Endothelial cell of umbilical vein (primary cell): ENCODE data around the gene SERINC1. TPM values are rescaled to one million over a fixed set of nuclear protein-coding genes. Genes with fewer than 3 reads are reported as not detected.

Experiments
- BruUV-seq: library from RNA; stranded (reverse); fragments of 400-500 nt; replicated peaks from 2 replicates; lab custom pipeline; 2021; lab: Mats Ljungman, UMichigan
- CTCF ChIA-PET: fragments of 300-600, 350-600 bp; sonication (Branson Sonifier 250); formaldehyde crosslinking; loops from one replicate; lab custom pipeline; 2021; ENCODE audit warnings: antibody characterized with exemption, inconsistent platforms; lab: Charles Lee
- POLR2A ChIA-PET: fragments of 300-600, 350-600 bp; sonication (Branson Sonifier 250); formaldehyde crosslinking; loops from one replicate; lab custom pipeline; 2021; ENCODE audit warnings: antibody characterized with exemption, inconsistent platforms; lab: Charles Lee
- DNase-seq: peaks from one replicate; pipeline ENCODE4 v3.0.0-alpha.2; 2011; ENCODE audit warnings: low read depth, low spot score
- FAIRE-seq: peaks from 2 replicates; lab custom pipeline; 2011; peaks lifted over from hg19 to GRCh38; lab: Jason Lieb, UNC
- H2AFZ ChIP-seq: 2 replicates; pipeline ENCODE4 v1.6.0; 2012; ENCODE audit warnings: low read depth, low read length, control low read depth, inconsistent platforms
- H3K27ac ChIP-seq: 2 replicates; pipeline ENCODE4 v1.5.1; 2011; ENCODE audit warnings: low read depth, mild to moderate bottlenecking, control low read depth, low read length, moderate library complexity; ENCODE audit not compliant: insufficient read depth
- H3K27me3 ChIP-seq, 2 experiments: 2 replicates each; pipeline versions ENCODE4 v1.6.0 to v1.6.1; 2011; ENCODE audit warnings: low read length in 2 of 2, mixed read lengths in 1 of 2; ENCODE audit not compliant: control insufficient read depth in 2 of 2, insufficient read depth in 2 of 2
- H3K36me3 ChIP-seq, 2 experiments: 2 replicates in 1 of 2; 3 replicates in 1 of 2; pipeline ENCODE4 v1.5.1; 2011; ENCODE audit warnings: low read length in 2 of 2, mild to moderate bottlenecking in 1 of 2, moderate library complexity in 1 of 2; ENCODE audit not compliant: control insufficient read depth in 2 of 2, insufficient read depth in 2 of 2; ENCODE audit errors: extremely low read depth in 1 of 2
- H3K4me1 ChIP-seq: 3 replicates; pipeline ENCODE4 v1.5.1; 2011; ENCODE audit warnings: mild to moderate bottlenecking, low read length; ENCODE audit not compliant: control insufficient read depth, insufficient read depth; ENCODE audit errors: extremely low read depth
- H3K4me2 ChIP-seq: 2 replicates; pipeline ENCODE4 v1.6.1; 2011; ENCODE audit warnings: low read length, control low read depth, mixed read lengths; ENCODE audit not compliant: insufficient read depth
- H3K4me3 ChIP-seq, 3 experiments: fragments of 200-600 bp in 1 of 3; sonication (generic), shearing (Covaris generic) in 1 of 3; replicated peaks in 1 of 3; 2 replicates each; pipeline ENCODE4 v1.5.1; 2011 to 2016; ENCODE audit warnings: control low read depth in 3 of 3, low read length in 3 of 3, mild to moderate bottlenecking in 2 of 3, inconsistent platforms in 1 of 3, low read depth in 1 of 3, moderate library complexity in 1 of 3; ENCODE audit not compliant: insufficient read depth in 1 of 3
- H3K79me2 ChIP-seq: 2 replicates; pipeline ENCODE4 v1.6.0; 2012; ENCODE audit warnings: low read length, inconsistent platforms; ENCODE audit not compliant: control insufficient read depth, insufficient read depth
- H3K9ac ChIP-seq: replicated peaks from 2 replicates; pipeline ENCODE3; 2011; ENCODE audit warnings: low read length, control low read depth; ENCODE audit not compliant: insufficient read depth; ENCODE audit errors: extremely low read depth
- H3K9me1 ChIP-seq: replicated peaks from 3 replicates; pipeline ENCODE4 v1.6.0; 2011; ENCODE audit warnings: mild to moderate bottlenecking, low read length; ENCODE audit not compliant: control insufficient read depth, insufficient read depth; ENCODE audit errors: extremely low read depth
- H3K9me3 ChIP-seq: replicated peaks from 2 replicates; pipeline ENCODE4 v1.5.1; 2012; ENCODE audit warnings: low read length, inconsistent platforms; ENCODE audit not compliant: control insufficient read depth, insufficient read depth
- H4K20me1 ChIP-seq: replicated peaks from 2 replicates; pipeline ENCODE3; 2011; ENCODE audit warnings: mild to moderate bottlenecking, low read length; ENCODE audit not compliant: control insufficient read depth, insufficient read depth; ENCODE audit errors: extremely low read depth
- EZH2 ChIP-seq: IDR thresholded peaks from 2 replicates; pipeline ENCODE4 v1.6.1; 2012; ENCODE audit warnings: borderline replicate concordance, low read depth, mild to moderate bottlenecking, moderate library complexity, low read length, inconsistent platforms; ENCODE audit not compliant: severe bottlenecking
- FOS ChIP-seq: IDR thresholded peaks from 2 replicates; pipeline ENCODE4 v1.6.1; 2011; ENCODE audit warnings: mild to moderate bottlenecking, low read length, moderate library complexity, borderline replicate concordance; ENCODE audit not compliant: insufficient read depth
- GATA2 ChIP-seq: IDR thresholded peaks from 2 replicates; pipeline ENCODE4 v1.7.0; 2011; ENCODE audit warnings: low read depth, mild to moderate bottlenecking, moderate library complexity, mixed read lengths, low read length; ENCODE audit not compliant: insufficient read length, insufficient read depth
- JUN ChIP-seq: IDR thresholded peaks from 2 replicates; pipeline ENCODE4 v1.6.1; 2011; ENCODE audit warnings: borderline replicate concordance, low read depth; ENCODE audit not compliant: insufficient read length, insufficient read depth
- MYC ChIP-seq: IDR thresholded peaks from one replicate; pipeline ENCODE4 v1.6.1; 2011; ENCODE audit warnings: mild to moderate bottlenecking, low read depth, low read length
- POLR2A ChIP-seq: IDR thresholded peaks from 2 replicates; pipeline ENCODE4 v1.6.1; 2012; ENCODE audit warnings: low read depth, mild to moderate bottlenecking, control low read depth, low read length
- POLR2AphosphoS5 ChIP-seq: IDR thresholded peaks from 2 replicates; pipeline ENCODE4 v1.6.1; 2012; ENCODE audit warnings: low read depth, mild to moderate bottlenecking, control low read depth, low read length, moderate library complexity; ENCODE audit not compliant: insufficient read depth
- dilution Hi-C: fragments of 300-500 bp; cut with MboI; formaldehyde crosslinking; loops from one replicate; pipeline ENCODE4 v1.15.0; 2019; ENCODE audit warnings: low sequenced_read_pairs; ENCODE audit not compliant: extremely low pct_ligation_motif_present
- intact Hi-C: fragments of 100-400 bp; cut with micrococcal nuclease; formaldehyde crosslinking; loops from one replicate; pipeline ENCODE4 v1.10.0; 2022
- polyA plus RNA-seq, 4 experiments: library from polyadenylated mRNA; depleted of rRNA in 3 of 4; stranded (reverse) in 3 of 4; unstranded in 1 of 4; fragments of >200 nt; gene quantifications; 2 replicates each; pipeline versions ENCODE4 v1.2.1 to v1.2.3, GENCODE V29; 2011 to 2012; ENCODE audit warnings: missing spikeins in 1 of 4
- total RNA-seq: library from RNA; stranded (reverse); gene quantifications from 2 replicates; pipeline ENCODE4 v1.2.3, GENCODE V29; 2021
- TF ChIP-seq, protein P1 (sequence below), 2 donors: IDR thresholded peaks; 1 replicate in 1 of 2; 2 replicates in 1 of 2; pipeline ENCODE4 v1.5.1; 2011; ENCODE audit warnings: low read length in 2 of 2, mild to moderate bottlenecking in 2 of 2, moderate library complexity in 2 of 2, control low read depth in 1 of 2, inconsistent platforms in 1 of 2, low read depth in 1 of 2; ENCODE audit not compliant: insufficient read depth in 1 of 2; ENCODE audit errors: extremely low read depth in 1 of 2
- TF ChIP-seq, protein P2 (sequence below): IDR thresholded peaks from 2 replicates; pipeline ENCODE4 v1.6.1; 2011; ENCODE audit not compliant: insufficient read depth, insufficient read length

The SERINC1 gene
- total and polyA plus RNA-seq, 2 donors (not counting 3 experiments of a cell fraction or from before 2014, with no cell fraction given), result 40.4 to 76.5 TPM

DNA sequence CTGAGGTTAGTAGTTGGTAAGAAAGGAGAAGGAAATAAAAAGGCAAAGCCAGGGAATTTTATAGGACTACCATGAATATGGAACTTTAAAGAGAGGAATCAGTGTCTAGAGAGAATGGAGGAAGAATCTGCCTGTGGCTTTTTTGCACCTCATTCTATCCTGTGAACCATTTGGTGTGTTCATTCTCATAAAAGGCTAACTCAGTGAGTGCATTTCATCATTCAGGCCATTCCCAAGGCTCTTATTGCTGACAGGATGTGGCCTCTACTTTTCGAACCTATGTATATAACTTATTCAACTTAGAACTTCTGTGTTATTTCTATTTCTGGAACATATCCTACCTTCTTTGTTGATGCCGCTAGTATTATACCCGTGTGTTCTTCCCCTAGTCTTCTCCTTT is 45.0 kb downstream of the SERINC1 start:
- intact Hi-C loops (no loop called here), dilution Hi-C loops (no loop called here)
- no peak for DNase-seq
- H3K4me2 ChIP-seq, result no peak overlapping the region
- no peak overlapping the region for H3K9ac ChIP-seq
- FAIRE-seq, result no peak
- no peaks in the 10 kb centered on the region for H3K9me1 ChIP-seq
- no peaks in the 10 kb centered on the region for H3K79me2 ChIP-seq
- ChIA-PET CTCF (interaction anchor here (0.8 to 1.4 kb wide), 4 partner anchors 21 to 66 kb away, joined by 3 read pairs; partner anchors contain the start of gene HSF2), POLR2A (no interaction called here)
- no peaks in the 10 kb centered on the region for H3K4me1 ChIP-seq
- H3K27me3 ChIP-seq, result no peaks in the 10 kb centered on the region
- H3K27ac ChIP-seq, result no peak overlapping the region
- H4K20me1 ChIP-seq, result no peaks in the 10 kb centered on the region
- H3K36me3 ChIP-seq, result peaks cover 0 to 4% of the 10 kb centered on the region in 2 experiments
- no TSS peak for BruUV-seq
- H3K9me3 ChIP-seq, result no peaks in the 10 kb centered on the region
- H2AFZ ChIP-seq, result no peak overlapping the region
- TF ChIP-seq, protein P1, sequence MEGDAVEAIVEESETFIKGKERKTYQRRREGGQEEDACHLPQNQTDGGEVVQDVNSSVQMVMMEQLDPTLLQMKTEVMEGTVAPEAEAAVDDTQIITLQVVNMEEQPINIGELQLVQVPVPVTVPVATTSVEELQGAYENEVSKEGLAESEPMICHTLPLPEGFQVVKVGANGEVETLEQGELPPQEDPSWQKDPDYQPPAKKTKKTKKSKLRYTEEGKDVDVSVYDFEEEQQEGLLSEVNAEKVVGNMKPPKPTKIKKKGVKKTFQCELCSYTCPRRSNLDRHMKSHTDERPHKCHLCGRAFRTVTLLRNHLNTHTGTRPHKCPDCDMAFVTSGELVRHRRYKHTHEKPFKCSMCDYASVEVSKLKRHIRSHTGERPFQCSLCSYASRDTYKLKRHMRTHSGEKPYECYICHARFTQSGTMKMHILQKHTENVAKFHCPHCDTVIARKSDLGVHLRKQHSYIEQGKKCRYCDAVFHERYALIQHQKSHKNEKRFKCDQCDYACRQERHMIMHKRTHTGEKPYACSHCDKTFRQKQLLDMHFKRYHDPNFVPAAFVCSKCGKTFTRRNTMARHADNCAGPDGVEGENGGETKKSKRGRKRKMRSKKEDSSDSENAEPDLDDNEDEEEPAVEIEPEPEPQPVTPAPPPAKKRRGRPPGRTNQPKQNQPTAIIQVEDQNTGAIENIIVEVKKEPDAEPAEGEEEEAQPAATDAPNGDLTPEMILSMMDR (IDR thresholded peaks at IDR 0.05; ENCODE audit: extremely low read depth in 1 of 2, insufficient read depth in 1 of 2, low read depth in 1 of 2, low read length in 2 of 2), result no peak
- no peak overlapping the region for H3K4me3 ChIP-seq

DNA sequence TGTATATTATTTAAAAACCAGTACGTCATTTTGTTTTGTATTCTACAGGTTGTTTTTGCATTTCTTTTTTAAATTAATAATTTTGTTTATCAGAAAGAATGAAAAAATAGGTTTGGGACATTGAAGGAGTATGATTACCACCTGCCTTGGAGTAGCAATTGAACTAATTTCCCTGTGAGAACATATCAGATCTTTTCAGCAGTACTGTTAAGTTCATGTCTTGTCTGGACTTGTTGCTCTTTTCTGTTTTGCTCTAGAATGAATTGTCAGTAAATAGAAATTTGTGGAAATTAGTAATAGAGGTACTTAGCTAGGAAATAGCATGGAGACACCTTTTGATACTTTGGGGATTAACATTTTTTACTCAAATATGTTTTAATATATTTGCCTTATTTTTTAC is 47.9 kb downstream of the SERINC1 start:
- Histone ChIP-seq H3K4me1 (no peaks in the 10 kb centered on the region), H3K9me1 (no peaks in the 10 kb centered on the region), H4K20me1 (no peaks in the 10 kb centered on the region), H3K79me2 (no peaks in the 10 kb centered on the region), H3K27ac (no peak overlapping the region), H2AFZ (no peak overlapping the region), H3K9ac (no peak overlapping the region), H3K9me3 (no peaks in the 10 kb centered on the region), H3K36me3 (peaks cover under 1 to 9% of the 10 kb centered on the region in 2 experiments), H3K4me3 (no peak overlapping the region), H3K4me2 (no peak overlapping the region), H3K27me3 (no peaks in the 10 kb centered on the region)
- intact Hi-C loops (no loop called here), dilution Hi-C loops (no loop called here)
- TF ChIP-seq POLR2A, result no peak
- TF ChIP-seq EZH2, result no peak
- no peak for TF ChIP-seq JUN
- TF ChIP-seq, protein P1 (IDR thresholded peaks at IDR 0.05; ENCODE audit: extremely low read depth in 1 of 2, insufficient read depth in 1 of 2, low read depth in 1 of 2, low read length in 2 of 2), result no peak
- no peak for TF ChIP-seq GATA2
- no peak for TF ChIP-seq POLR2AphosphoS5
- no peak for TF ChIP-seq FOS
- TF ChIP-seq, protein P2, sequence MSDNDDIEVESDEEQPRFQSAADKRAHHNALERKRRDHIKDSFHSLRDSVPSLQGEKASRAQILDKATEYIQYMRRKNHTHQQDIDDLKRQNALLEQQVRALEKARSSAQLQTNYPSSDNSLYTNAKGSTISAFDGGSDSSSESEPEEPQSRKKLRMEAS, result no peak
- no peak for TF ChIP-seq MYC
- POLR2A ChIA-PET, result no interaction called here
- FAIRE-seq (no peak), DNase-seq (no peak)
- no TSS peak for BruUV-seq
- CTCF ChIA-PET, result no interaction called here
